Measurements from ENCODE around the gene INPP5A. TPM values are rescaled to one million over a fixed set of nuclear protein-coding genes. Genes with fewer than 3 reads are reported as not detected.

INPP5A gene
- total and polyA plus RNA-seq, 9 of the 15 experiments (the other 6 are each of a cell fraction or from before 2014, with no cell fraction given), result 0.66 to 11.6 (median 7.7) TPM

DNA sequence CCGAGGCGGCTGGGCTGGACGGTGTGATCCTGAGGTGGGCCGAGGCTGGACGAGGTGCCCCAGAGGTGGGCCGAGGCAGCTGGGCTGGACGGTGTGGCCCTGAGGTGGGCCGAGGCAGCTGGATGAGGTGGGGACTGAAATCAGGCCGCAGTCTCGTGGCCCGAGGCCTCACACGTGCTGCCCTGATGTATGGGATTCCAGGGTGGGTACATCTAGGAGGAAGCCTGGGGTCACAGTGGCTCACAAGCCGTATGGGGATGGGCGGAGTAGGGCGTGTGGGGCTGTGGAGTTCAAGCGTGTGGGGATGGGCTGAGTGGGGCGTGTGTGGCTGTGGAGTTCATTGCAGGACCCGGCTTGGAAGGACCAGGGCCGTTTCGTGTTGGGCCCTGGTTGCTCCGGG, 260.8 kb downstream of the INPP5A start (continued):
- no peak for TF ChIP-seq FOXJ2 (tag; IDR thresholded peaks at IDR 0.05)
- TF ChIP-seq, protein P1, sequence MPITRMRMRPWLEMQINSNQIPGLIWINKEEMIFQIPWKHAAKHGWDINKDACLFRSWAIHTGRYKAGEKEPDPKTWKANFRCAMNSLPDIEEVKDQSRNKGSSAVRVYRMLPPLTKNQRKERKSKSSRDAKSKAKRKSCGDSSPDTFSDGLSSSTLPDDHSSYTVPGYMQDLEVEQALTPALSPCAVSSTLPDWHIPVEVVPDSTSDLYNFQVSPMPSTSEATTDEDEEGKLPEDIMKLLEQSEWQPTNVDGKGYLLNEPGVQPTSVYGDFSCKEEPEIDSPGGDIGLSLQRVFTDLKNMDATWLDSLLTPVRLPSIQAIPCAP (CRISPR knock-in tag; IDR thresholded peaks at IDR 0.05; ENCODE audit: borderline replicate concordance), result no peak
- TF ChIP-seq ZFP30 (CRISPR knock-in tag; IDR thresholded peaks at IDR 0.05; ENCODE audit: borderline replicate concordance), result no peak
- TF ChIP-seq GTF2E2 (tag; IDR thresholded peaks at IDR 0.05), result no peak
- no peak for TF ChIP-seq KHSRP (IDR thresholded peaks at IDR 0.05)
- no peak for TF ChIP-seq SREBF2 (CRISPR knock-in tag; IDR thresholded peaks at IDR 0.05)
- TF ChIP-seq ZNF24 (IDR thresholded peaks at IDR 0.05), result no peak
- no peak for TF ChIP-seq BACH1 (tag; IDR thresholded peaks at IDR 0.05)

DNA sequence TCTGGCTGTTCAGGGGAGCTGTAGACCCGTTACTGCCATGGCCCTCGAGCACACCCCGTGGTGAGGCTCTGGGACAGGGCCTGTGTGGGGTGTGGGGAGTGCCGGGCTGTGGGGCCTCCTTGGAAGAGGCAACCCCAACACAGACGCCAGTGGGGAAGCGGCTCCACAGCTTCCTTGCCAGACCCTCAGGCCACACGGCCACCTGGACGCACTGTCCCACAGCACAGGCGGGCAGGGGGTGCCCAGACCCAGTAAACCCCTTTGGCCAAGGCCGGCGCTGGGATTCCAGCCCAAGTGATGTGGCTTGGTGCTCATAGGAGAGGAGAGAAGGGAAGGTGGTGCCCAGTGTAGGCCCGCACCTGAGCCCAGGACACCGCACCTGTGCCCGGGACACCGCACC, 261.3 kb downstream of the INPP5A start:
- CTCF ChIA-PET (ENCODE audit: low intra/inter-chr PET ratio), result no interaction called here
- TF ChIP-seq, protein P2, sequence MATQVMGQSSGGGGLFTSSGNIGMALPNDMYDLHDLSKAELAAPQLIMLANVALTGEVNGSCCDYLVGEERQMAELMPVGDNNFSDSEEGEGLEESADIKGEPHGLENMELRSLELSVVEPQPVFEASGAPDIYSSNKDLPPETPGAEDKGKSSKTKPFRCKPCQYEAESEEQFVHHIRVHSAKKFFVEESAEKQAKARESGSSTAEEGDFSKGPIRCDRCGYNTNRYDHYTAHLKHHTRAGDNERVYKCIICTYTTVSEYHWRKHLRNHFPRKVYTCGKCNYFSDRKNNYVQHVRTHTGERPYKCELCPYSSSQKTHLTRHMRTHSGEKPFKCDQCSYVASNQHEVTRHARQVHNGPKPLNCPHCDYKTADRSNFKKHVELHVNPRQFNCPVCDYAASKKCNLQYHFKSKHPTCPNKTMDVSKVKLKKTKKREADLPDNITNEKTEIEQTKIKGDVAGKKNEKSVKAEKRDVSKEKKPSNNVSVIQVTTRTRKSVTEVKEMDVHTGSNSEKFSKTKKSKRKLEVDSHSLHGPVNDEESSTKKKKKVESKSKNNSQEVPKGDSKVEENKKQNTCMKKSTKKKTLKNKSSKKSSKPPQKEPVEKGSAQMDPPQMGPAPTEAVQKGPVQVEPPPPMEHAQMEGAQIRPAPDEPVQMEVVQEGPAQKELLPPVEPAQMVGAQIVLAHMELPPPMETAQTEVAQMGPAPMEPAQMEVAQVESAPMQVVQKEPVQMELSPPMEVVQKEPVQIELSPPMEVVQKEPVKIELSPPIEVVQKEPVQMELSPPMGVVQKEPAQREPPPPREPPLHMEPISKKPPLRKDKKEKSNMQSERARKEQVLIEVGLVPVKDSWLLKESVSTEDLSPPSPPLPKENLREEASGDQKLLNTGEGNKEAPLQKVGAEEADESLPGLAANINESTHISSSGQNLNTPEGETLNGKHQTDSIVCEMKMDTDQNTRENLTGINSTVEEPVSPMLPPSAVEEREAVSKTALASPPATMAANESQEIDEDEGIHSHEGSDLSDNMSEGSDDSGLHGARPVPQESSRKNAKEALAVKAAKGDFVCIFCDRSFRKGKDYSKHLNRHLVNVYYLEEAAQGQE (IDR thresholded peaks at IDR 0.05; ENCODE audit: borderline replicate concordance), result no peak
- TF ChIP-seq, protein P2 (CRISPR knock-in tag; IDR thresholded peaks at IDR 0.05; ENCODE audit: low read depth), result no peak
- TF ChIP-seq NFE2 (IDR thresholded peaks at IDR 0.05; ENCODE audit: low read depth) (no peak), HDGF (IDR thresholded peaks at IDR 0.05) (no peak), ASH1L (IDR thresholded peaks at IDR 0.05; ENCODE audit: borderline replicate concordance, low read depth, partially characterized antibody) (no peak), SREBF2 (CRISPR knock-in tag; IDR thresholded peaks at IDR 0.05) (no peak), SIN3A (IDR thresholded peaks at IDR 0.05; ENCODE audit: borderline replicate concordance in 2 of 2, control insufficient read depth in 1 of 2, low read depth in 2 of 2, low read length in 2 of 2) (no peak)

More for the DNA sequence above, 261.3 kb downstream of the INPP5A start:
- Histone ChIP-seq H3K36me3 (ENCODE audit: control insufficient read depth, insufficient read depth, low read length) (no peaks in the 10 kb centered on the region), H4K20me1 (replicated peaks; ENCODE audit: control insufficient read depth, insufficient read depth, low read length) (no peaks in the 10 kb centered on the region), H3K4me3 (no peak overlapping the region), H3K9me3 (replicated peaks; ENCODE audit: control insufficient read depth, insufficient read depth, low read depth, low read length) (no peaks in the 10 kb centered on the region), H2AFZ (ENCODE audit: low read depth, low read length) (no peak overlapping the region), H3K9ac (ENCODE audit: insufficient read depth in 1 of 2, low read depth in 2 of 2, low read length in 2 of 2) (no peak overlapping the region), H3K9me1 (ENCODE audit: control insufficient read depth, insufficient read depth, low read length) (no peaks in the 10 kb centered on the region), H3K27ac (ENCODE audit: extremely low read depth, low read depth, low read length) (no peak overlapping the region), H3K79me2 (ENCODE audit: control insufficient read depth, insufficient read depth, low read length) (no peaks in the 10 kb centered on the region), H3K4me2 (ENCODE audit: insufficient read depth, low read length) (no peak overlapping the region), H3K4me1 (replicated peaks in 1 of 2; ENCODE audit: control insufficient read depth in 2 of 2, insufficient read depth in 2 of 2, low read length in 2 of 2) (peaks cover 0 to 14% of the 10 kb centered on the region in 2 experiments; a peak in 2 of 5 replicates), H3K27me3 (ENCODE audit: control insufficient read depth in 2 of 2, insufficient read depth in 2 of 2, low read length in 2 of 2) (peaks cover 2 to 31% of the 10 kb centered on the region in 2 experiments; a peak in 3 of 5 replicates)
- FAIRE-seq (no peak), ATAC-seq (no peak), DNase-seq (ENCODE audit: extremely low read depth in 1 of 4, low spot score in 3 of 4) (no peak)
- BruUV-seq (replicated peaks), result no TSS peak
- in situ Hi-C loops (cut with MboI) (no loop called here), intact Hi-C loops (cut with micrococcal nuclease) (loop anchor here (10.0 kb wide), 1 partner anchor 144 kb away; no protein-coding TSS in a partner anchor)
- POLR2A ChIA-PET, result no interaction called here
- WGBS (ENCODE audit: insufficient coverage, low coverage, missing lambda C conversion rate), result 24% methylated on average over 5 of the region's 15 CpGs

Measured in K562 (cell line).